HFF-Myc (cell line): Measurements from ENCODE around the gene ABAT.

Source experiments
- DNase-seq: peaks from one replicate; pipeline ENCODE4 v3.0.0-alpha.2; 2011; ENCODE audit warnings: low read depth; ENCODE audit errors: extremely low read depth
- H3K4me3 ChIP-seq: replicated peaks from 2 replicates; pipeline ENCODE4 v1.5.1; 2011; ENCODE audit warnings: low read depth, mild to moderate bottlenecking, control low read depth, low read length
- TF ChIP-seq, protein P1 (sequence below): IDR thresholded peaks from 2 replicates; pipeline ENCODE4 v1.5.1; 2012; ENCODE audit warnings: mild to moderate bottlenecking, low read depth, low read length, control low read depth; ENCODE audit errors: missing control alignments

Gene ABAT

GRCh38 chr16:8819411-8820034 lies 145.1 kb downstream of the ABAT start:
- DNase-seq, result no peak
- no peak overlapping the region for H3K4me3 ChIP-seq
- TF ChIP-seq, protein P1, sequence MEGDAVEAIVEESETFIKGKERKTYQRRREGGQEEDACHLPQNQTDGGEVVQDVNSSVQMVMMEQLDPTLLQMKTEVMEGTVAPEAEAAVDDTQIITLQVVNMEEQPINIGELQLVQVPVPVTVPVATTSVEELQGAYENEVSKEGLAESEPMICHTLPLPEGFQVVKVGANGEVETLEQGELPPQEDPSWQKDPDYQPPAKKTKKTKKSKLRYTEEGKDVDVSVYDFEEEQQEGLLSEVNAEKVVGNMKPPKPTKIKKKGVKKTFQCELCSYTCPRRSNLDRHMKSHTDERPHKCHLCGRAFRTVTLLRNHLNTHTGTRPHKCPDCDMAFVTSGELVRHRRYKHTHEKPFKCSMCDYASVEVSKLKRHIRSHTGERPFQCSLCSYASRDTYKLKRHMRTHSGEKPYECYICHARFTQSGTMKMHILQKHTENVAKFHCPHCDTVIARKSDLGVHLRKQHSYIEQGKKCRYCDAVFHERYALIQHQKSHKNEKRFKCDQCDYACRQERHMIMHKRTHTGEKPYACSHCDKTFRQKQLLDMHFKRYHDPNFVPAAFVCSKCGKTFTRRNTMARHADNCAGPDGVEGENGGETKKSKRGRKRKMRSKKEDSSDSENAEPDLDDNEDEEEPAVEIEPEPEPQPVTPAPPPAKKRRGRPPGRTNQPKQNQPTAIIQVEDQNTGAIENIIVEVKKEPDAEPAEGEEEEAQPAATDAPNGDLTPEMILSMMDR, result no peak

DNA sequence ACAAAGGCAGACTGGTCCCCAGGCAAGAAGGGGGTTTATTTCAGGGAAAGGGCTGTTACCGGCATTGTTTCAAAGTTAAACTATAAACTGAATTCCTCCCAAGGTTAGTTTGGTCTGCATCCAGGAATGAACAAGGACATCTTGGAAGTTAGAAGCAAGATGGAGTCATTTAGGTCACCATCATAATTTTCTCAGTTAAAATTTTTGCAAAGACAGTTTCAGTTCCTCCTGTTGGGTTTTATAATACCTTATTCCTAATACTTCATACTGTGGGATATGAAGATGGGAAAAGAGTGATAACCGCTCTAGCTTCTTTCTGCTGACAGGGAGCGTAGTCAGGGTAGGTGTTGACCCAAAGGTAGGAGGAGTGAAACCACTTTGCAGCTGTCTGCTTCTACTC lies 148.0 kb downstream of the ABAT start:
- no peak for DNase-seq
- H3K4me3 ChIP-seq, result no peak overlapping the region
- TF ChIP-seq, protein P1, result no peak

DNA sequence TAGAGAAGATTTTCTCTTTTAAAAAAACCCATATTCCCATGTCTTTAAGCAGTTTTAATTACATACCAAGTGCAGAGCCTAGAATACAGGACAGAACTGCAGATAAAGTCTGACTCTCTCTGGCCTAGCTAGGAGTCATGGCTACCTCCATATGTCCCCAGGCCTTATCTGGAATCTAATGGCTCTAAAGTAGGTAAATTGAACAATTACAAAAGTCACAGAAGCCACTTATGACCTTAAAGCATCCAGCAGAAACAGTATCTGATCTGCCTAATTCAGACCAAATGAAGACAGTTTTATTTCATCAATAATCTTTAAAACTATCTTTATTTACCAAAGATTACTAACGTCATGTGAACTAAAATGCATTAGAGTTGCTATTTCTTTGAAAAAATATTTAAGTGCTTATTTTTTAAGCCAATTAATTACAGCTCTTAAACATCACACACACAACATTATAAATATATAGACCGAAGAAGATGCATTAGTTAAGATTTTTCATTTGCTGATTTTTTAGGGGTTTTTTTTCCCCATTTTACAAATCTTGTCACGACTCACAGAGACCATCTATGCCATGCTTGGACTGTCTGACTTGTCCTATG lies 152.0 kb downstream of the ABAT start:
- DNase-seq, result no peak
- no peak overlapping the region for H3K4me3 ChIP-seq
- TF ChIP-seq, protein P1, result no peak

GRCh38 chr16:8828541-8829165 lies 154.2 kb downstream of the ABAT start:
- no peak for DNase-seq
- H3K4me3 ChIP-seq, result no peak overlapping the region
- TF ChIP-seq, protein P1, result no peak

DNA sequence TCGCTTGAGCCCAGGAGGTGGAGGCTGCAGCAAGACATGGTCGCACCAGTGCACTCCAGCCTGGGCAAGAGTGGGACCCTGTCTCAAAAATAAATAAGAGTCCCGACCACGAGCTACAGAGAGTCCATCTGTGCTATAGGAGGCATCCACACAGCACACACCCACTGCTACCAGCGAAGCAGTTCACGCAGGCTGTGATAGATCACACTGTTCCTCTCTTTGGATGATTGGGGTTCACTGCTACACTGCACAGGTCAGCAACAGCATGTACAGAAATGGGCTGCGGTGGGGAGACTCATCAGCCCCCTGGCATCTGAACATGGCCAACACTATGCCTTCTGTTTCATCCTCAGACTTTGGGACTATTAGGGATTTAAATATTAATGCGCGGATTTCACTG lies 157.0 kb downstream of the ABAT start:
- no peak overlapping the region for H3K4me3 ChIP-seq
- TF ChIP-seq, protein P1, result no peak
- no peak for DNase-seq

- no peak overlapping the region for H3K4me3 ChIP-seq
- no peak for DNase-seq
- TF ChIP-seq, protein P1, result no peak
These were observed 157.7 kb downstream of the ABAT start for GRCh38 chr16:8831871-8832716.
